Measurements from ENCODE around the gene PRRG2. TPM values are rescaled to one million over a fixed set of nuclear protein-coding genes. Genes with fewer than 3 reads are reported as not detected.

PRRG2 gene
- total and polyA plus RNA-seq, 12 donors: 0.28 to 1.2 (median 0.85) TPM; not detected in 2

DNA sequence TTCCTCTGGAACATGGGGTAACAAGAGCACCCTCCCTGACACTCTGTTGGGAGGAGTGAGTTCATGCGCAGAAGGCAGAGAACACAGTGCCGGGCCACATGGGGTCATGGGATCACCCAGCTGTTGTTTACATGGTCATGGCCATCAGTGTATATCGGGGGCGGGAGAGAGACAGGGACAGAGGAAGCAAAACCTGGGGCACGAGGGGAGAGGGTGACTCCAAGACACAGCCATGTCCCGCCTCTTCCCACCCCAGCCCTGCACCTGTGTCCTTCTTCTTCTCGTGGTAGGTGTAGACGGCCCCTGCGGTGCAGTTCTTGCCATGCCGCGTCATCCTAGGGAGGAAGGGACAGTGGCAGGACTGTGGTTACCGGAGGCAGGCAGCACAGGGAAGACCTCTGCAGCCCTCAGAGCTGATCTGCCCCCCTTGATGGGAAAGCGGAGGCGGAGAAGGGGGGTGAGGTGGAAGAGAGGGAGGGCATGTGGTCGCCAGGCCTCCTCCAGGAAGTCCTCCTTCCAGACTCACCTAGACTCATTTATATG, 20.7 kb upstream of the PRRG2 start:
- H3K27me3 ChIP-seq: no peaks in the 10 kb centered on the region
- H3K27ac ChIP-seq: peak overlapping the region in 1 of 5 donors; percentile 14
- peak in 1 of 7 donors; percentile 38 for DNase-seq
- no peak overlapping the region for H3K4me3 ChIP-seq
- WGBS, 4 donors: 61 to 76% (median 71%) methylated on average over 10 to 15 of the region's 15 CpGs
- peaks cover 0 to 40% of the 10 kb centered on the region in 2 donors for H3K36me3 ChIP-seq (replicated peaks in 1 of 2)
- peaks cover 18 to 32% of the 10 kb centered on the region in 2 donors for H3K4me1 ChIP-seq (replicated peaks in 1 of 2)
- TF ChIP-seq POLR2A (IDR thresholded peaks at IDR 0.05) (no peak), CTCF (IDR thresholded peaks at IDR 0.05) (no peak)
- intact Hi-C loops (cut with DNase I): no loop called here
- H3K9me3 ChIP-seq (replicated peaks in 1 of 3): no peaks in the 10 kb centered on the region

DNA sequence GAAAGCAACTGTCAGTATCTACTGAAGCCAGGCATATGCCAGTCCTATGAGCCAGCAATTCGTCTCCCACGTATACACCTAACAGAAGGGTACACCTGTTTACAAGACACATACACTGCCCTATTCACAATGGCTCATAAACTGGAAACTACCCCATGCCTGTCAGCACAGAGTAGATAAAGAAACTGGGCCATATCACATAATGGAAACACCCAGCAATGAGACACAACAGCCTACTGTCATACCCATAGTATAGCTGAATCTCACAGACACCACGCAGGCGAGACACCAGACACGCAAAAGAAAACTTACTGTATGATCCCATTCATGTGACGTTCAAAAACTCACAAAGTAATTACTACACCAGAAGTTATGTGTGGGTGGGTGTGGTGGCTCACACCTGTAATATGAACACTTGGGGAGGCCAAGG, 16.5 kb upstream of the PRRG2 start:
- Histone ChIP-seq H3K9me3 (replicated peaks in 1 of 3) (no peaks in the 10 kb centered on the region), H3K36me3 (replicated peaks in 1 of 2) (peaks cover 0 to 6% of the 10 kb centered on the region in 2 donors), H3K27ac (no peak overlapping the region), H3K4me1 (replicated peaks in 1 of 2) (peaks cover 8 to 34% of the 10 kb centered on the region in 2 donors), H3K27me3 (no peaks in the 10 kb centered on the region), H3K4me3 (no peak overlapping the region)
- DNase-seq: no peak
- TF ChIP-seq CTCF (IDR thresholded peaks at IDR 0.05): no peak
- no peak for TF ChIP-seq POLR2A (IDR thresholded peaks at IDR 0.05)
- intact Hi-C loops (cut with DNase I): no loop called here
- WGBS, 4 donors: 90 to 94% (median 92%) methylated on average over 6 of the region's 6 CpGs

DNA sequence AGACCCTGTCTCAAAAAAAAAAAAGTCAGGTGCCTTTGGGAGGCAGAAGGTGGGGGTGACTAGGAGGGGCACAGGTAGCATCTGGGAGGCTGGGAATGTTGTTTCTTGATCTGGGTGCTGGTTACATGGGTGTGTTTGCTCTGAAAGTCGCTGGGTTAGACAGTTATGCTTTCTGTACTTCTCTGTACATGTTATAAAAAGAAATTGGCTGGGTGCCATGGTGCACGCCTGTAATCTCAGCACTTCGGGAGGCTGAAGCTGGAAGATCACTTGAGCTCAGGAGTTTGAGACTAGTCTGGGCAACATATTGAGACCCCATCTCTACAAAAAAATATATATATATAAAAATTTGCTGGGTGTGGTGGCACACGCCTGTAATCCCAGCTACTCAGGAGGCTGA, 15.9 kb upstream of the PRRG2 start:
- no peak overlapping the region for H3K4me3 ChIP-seq
- intact Hi-C loops (cut with DNase I): no loop called here
- 25 to 36% (median 31%) methylated on average over 4 of the region's 4 CpGs for WGBS, 4 donors
- no peak overlapping the region for H3K27ac ChIP-seq
- no peaks in the 10 kb centered on the region for H3K27me3 ChIP-seq
- H3K4me1 ChIP-seq (replicated peaks in 1 of 2): peaks cover 9 to 37% of the 10 kb centered on the region in 2 donors
- peak in 5 of 7 donors; percentile 57 to 73 (median 60) for DNase-seq
- no peaks in the 10 kb centered on the region for H3K9me3 ChIP-seq (replicated peaks in 1 of 3)
- TF ChIP-seq CTCF (IDR thresholded peaks at IDR 0.05) (no peak), POLR2A (IDR thresholded peaks at IDR 0.05) (no peak)
- H3K36me3 ChIP-seq (replicated peaks in 1 of 2): peaks cover 0 to 4% of the 10 kb centered on the region in 2 donors

DNA sequence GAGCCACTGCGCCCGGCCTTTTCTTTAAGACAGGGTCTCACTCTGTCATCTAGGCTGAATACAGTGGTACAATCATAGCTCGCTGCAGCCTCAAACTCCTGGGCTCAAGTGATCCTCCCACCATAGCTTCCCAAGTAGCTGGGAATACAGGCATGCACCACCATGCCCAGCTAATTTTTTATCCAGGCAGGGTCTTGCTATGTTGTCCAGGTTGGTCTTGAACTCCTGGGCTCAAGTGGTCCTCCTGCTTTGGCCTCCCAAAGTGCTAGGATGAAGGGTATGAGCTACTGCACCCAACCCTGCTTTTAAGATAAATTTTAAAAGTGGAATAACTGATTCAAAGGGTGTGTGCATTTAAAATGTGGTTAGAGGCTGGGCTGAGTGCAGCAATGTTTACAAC, 14.8 kb upstream of the PRRG2 start:
- Histone ChIP-seq H3K27me3 (no peaks in the 10 kb centered on the region), H3K4me3 (no peak overlapping the region), H3K36me3 (replicated peaks in 1 of 2) (peaks cover 0 to 4% of the 10 kb centered on the region in 2 donors), H3K9me3 (replicated peaks in 1 of 3) (no peaks in the 10 kb centered on the region), H3K4me1 (replicated peaks in 1 of 2) (peaks cover 19 to 42% of the 10 kb centered on the region in 2 donors), H3K27ac (no peak overlapping the region)
- 94 to 100% (median 96%) methylated on average over 3 of the region's 3 CpGs for WGBS, 4 donors
- intact Hi-C loops (cut with DNase I): no loop called here
- no peak for DNase-seq
- TF ChIP-seq POLR2A (IDR thresholded peaks at IDR 0.05) (no peak), CTCF (IDR thresholded peaks at IDR 0.05) (no peak)
